Prostate gland (tissue), 2 donors: ENCODE results near the gene CAPN11. TPM values are rescaled to one million over a fixed set of nuclear protein-coding genes. Genes with fewer than 3 reads are reported as not detected.
A peak's percentile ranks its signal among the peaks of the same experiment; 100 is the strongest.

Experiments used
- DNase-seq: peaks from one replicate; pipeline ENCODE4 v3.0.0-alpha.2; 2019; ENCODE audit warnings: low spot score
- H3K27ac ChIP-seq, 2 donors: fragments of 200-600 bp; sonication (generic); 2 replicates each; pipeline ENCODE4 v1.5.1; 2017 to 2019
- H3K27me3 ChIP-seq: fragments of 200-600 bp; sonication (generic); replicated peaks from 2 replicates; pipeline ENCODE4 v1.5.1; 2019; ENCODE audit not compliant: insufficient read depth
- H3K36me3 ChIP-seq, 2 donors: fragments of 200-600 bp; sonication (generic); 1 replicate in 1 of 2; 2 replicates in 1 of 2; pipeline versions ENCODE4 v1.5.1 to v1.8.1; 2017 to 2019
- H3K4me1 ChIP-seq: fragments of 200-600 bp; sonication (generic); replicated peaks from 2 replicates; pipeline ENCODE4 v1.5.1; 2019
- H3K4me3 ChIP-seq, 2 donors: fragments of 200-600 bp; sonication (generic); 2 replicates each; pipeline ENCODE4 v1.5.1; 2017 to 2019
- H3K9me3 ChIP-seq: fragments of 200-600 bp; sonication (generic); 2 replicates; pipeline ENCODE4 v1.5.1; 2017
- CTCF ChIP-seq, 4 experiments: fragments of 200-600 bp in 2 of 4; fragments of 450-650 bp in 2 of 4; sonication (generic) in 2 of 4; IDR thresholded peaks; 1 replicate in 3 of 4; 2 replicates in 1 of 4; pipeline ENCODE4 v1.5.1; 2016 to 2019; ENCODE audit warnings: antibody characterized with exemption in 4 of 4, mild to moderate bottlenecking in 2 of 4, moderate library complexity in 2 of 4
- POLR2A ChIP-seq: fragments of 450-650 bp; IDR thresholded peaks from one replicate; pipeline ENCODE4 v1.6.1; 2016; ENCODE audit warnings: antibody characterized with exemption, mild to moderate bottlenecking
- POLR2AphosphoS5 ChIP-seq: sonication (generic); formaldehyde crosslinking; IDR thresholded peaks from one replicate; pipeline ENCODE4 v1.6.1; 2017; ENCODE audit warnings: antibody characterized with exemption
- WGBS: methylation state at CpG from one replicate; pipeline ENCODE4 v1.1.5; 2018; 5-methylcytosine and 5-hydroxymethylcytosine counted together
- intact Hi-C: fragments of 100-400 bp; cut with DNase I; formaldehyde crosslinking; loops from one replicate; pipeline ENCODE4 v1.14.2; 2022
- total RNA-seq, 2 donors: library from RNA; depleted of rRNA; stranded (reverse); fragments of >200 nt; gene quantifications; one replicate each; pipeline ENCODE4 v1.1.0, GENCODE V29; 2016

Gene CAPN11
- total RNA-seq, 2 donors from 2014 or later, result 5.9 TPM; not detected in 1

- Histone ChIP-seq H3K27me3 (no peaks in the 10 kb centered on the region), H3K4me3 (no peak overlapping the region), H3K27ac (no peak overlapping the region), H3K4me1 (peaks cover 20% of the 10 kb centered on the region), H3K36me3 (no peaks in the 10 kb centered on the region), H3K9me3 (no peaks in the 10 kb centered on the region)
- DNase-seq, result no peak
- 90% methylated on average over 2 of the region's 2 CpGs for WGBS
- intact Hi-C loops, result no loop called here
- TF ChIP-seq POLR2AphosphoS5, result no peak
- TF ChIP-seq CTCF (IDR thresholded peaks at IDR 0.05), result no peak
- TF ChIP-seq POLR2A, result no peak
Measured at GRCh38 chr6:44123544-44123943, 35.1 kb upstream of the CAPN11 start.

GRCh38 chr6:44126320-44127149, 32.1 kb upstream of the CAPN11 start:
- Histone ChIP-seq H3K27me3 (no peaks in the 10 kb centered on the region), H3K9me3 (no peaks in the 10 kb centered on the region), H3K4me1 (peaks cover 20% of the 10 kb centered on the region), H3K27ac (peak overlapping the region; percentile 88 to 89), H3K4me3 (peak overlapping the region; percentile 96 to 100), H3K36me3 (no peaks in the 10 kb centered on the region)
- WGBS, result 1% methylated on average over 31 of the region's 31 CpGs
- intact Hi-C loops, result no loop called here
- TF ChIP-seq POLR2AphosphoS5, result peak; percentile 16
- peak; percentile 7 for TF ChIP-seq POLR2A
- no peak for TF ChIP-seq CTCF (IDR thresholded peaks at IDR 0.05)
- peak; percentile 40 for DNase-seq

GRCh38 chr6:44127186-44128019, 31.2 kb upstream of the CAPN11 start, which contains the start of the genes MRPL14 and TMEM63B:
TSS of gene MRPL14 (minus strand) at chr6:44127452. CDS start at chr6:44116611, 10,841 bp downstream.
TSS of gene TMEM63B (plus strand) at chr6:44127554. CDS start at chr6:44134585, 7,031 bp downstream.
- H3K9me3 ChIP-seq, result no peaks in the 10 kb centered on the region
- peak within 1 kb of the TSS; percentile 96 to 100 for H3K4me3 ChIP-seq
- TF ChIP-seq POLR2AphosphoS5 (peak; percentile 73), POLR2A (peak; percentile 74), CTCF (IDR thresholded peaks at IDR 0.05) (no peak)
- peak within 1 kb of the TSS; percentile 88 to 89 for H3K27ac ChIP-seq
- H3K4me1 ChIP-seq, result peaks cover 25% of the 10 kb centered on the region
- H3K27me3 ChIP-seq, result no peaks in the 10 kb centered on the region
- H3K36me3 ChIP-seq, result no peaks in the 10 kb centered on the region
- intact Hi-C loops, result no loop called here
- DNase-seq, result peak; percentile 85
- WGBS, result 1% methylated on average over 44 of the region's 80 CpGs

GRCh38 chr6:44128020-44128917, 30.4 kb upstream of the CAPN11 start:
- Histone ChIP-seq H3K36me3 (no peaks in the 10 kb centered on the region), H3K27ac (peak overlapping the region; percentile 88), H3K27me3 (no peaks in the 10 kb centered on the region), H3K9me3 (no peaks in the 10 kb centered on the region), H3K4me3 (peak overlapping the region; percentile 96 to 100), H3K4me1 (peaks cover 20% of the 10 kb centered on the region)
- TF ChIP-seq POLR2A (no peak), POLR2AphosphoS5 (no peak), CTCF (IDR thresholded peaks at IDR 0.05) (peak in 2 of 4 experiments; percentile 40 to 42)
- intact Hi-C loops, result no loop called here
- 6% methylated on average over 49 of the region's 49 CpGs for WGBS
- peak; percentile 23 for DNase-seq
